ENCODE data around the gene RIPK3. TPM values are rescaled to one million over a fixed set of nuclear protein-coding genes. Genes with fewer than 3 reads are reported as not detected.
"Not testable (repeated sequence)": the region's sequence is repeated elsewhere in the genome, so short reads cannot be mapped to it uniquely, and the experiment has no call there.

Gene RIPK3
- 1 to 10 TPM; 2.6 to 4.4 (median 3.5) TPM for polyA plus RNA-seq (ENCODE audit: insufficient read length in 4 of 4)

- no peak for DNase-seq (ENCODE audit: low read depth in 4 of 4, low spot score in 2 of 4)
These were observed at the start of gene RIPK3 for GRCh38 chr14:24339284-24340151. RIPK3 (minus strand) TSS chr14:24339991; CDS start chr14:24339826, 165 bp downstream.

GRCh38 chr14:24389226-24389848, 49.5 kb upstream of the RIPK3 start:
- no peak for DNase-seq (ENCODE audit: low read depth in 4 of 4, low spot score in 2 of 4)

GRCh38 chr14:24388474-24389179, 48.8 kb upstream of the RIPK3 start:
- no peak for DNase-seq (ENCODE audit: low read depth in 4 of 4, low spot score in 2 of 4)

GRCh38 chr14:24387579-24387978, 47.8 kb upstream of the RIPK3 start:
- not testable (repeated sequence) for DNase-seq (ENCODE audit: low read depth in 4 of 4, low spot score in 2 of 4)

- DNase-seq (ENCODE audit: low read depth in 4 of 4, low spot score in 2 of 4): no peak
These were observed 47.2 kb upstream of the RIPK3 start for GRCh38 chr14:24387009-24387345.

- no peak for DNase-seq (ENCODE audit: low read depth in 4 of 4, low spot score in 2 of 4)
These were observed 45.7 kb upstream of the RIPK3 start for GRCh38 chr14:24385524-24385923.

GRCh38 chr14:24384169-24384568, 44.4 kb upstream of the RIPK3 start:
- DNase-seq (ENCODE audit: low read depth in 4 of 4, low spot score in 2 of 4): no peak

GRCh38 chr14:24382064-24382371, 42.2 kb upstream of the RIPK3 start:
- DNase-seq (ENCODE audit: low read depth in 4 of 4, low spot score in 2 of 4): peak in 1 of 4 donors; percentile 46

- no peak for DNase-seq (ENCODE audit: low read depth in 4 of 4, low spot score in 2 of 4)
These were observed 41.7 kb upstream of the RIPK3 start for GRCh38 chr14:24381363-24382063.

GRCh38 chr14:24379907-24380730, 40.3 kb upstream of the RIPK3 start:
- DNase-seq (ENCODE audit: low read depth in 4 of 4, low spot score in 2 of 4): no peak

- DNase-seq (ENCODE audit: low read depth in 4 of 4, low spot score in 2 of 4): no peak
These were observed 39.5 kb upstream of the RIPK3 start for GRCh38 chr14:24378981-24379906.

- DNase-seq (ENCODE audit: low read depth in 4 of 4, low spot score in 2 of 4): no peak
These were observed 38.5 kb upstream of the RIPK3 start for GRCh38 chr14:24378327-24378726.

- no peak for DNase-seq (ENCODE audit: low read depth in 4 of 4, low spot score in 2 of 4)
These were observed 37.9 kb upstream of the RIPK3 start for GRCh38 chr14:24377657-24378056.

GRCh38 chr14:24377126-24377525, 37.3 kb upstream of the RIPK3 start:
- DNase-seq (ENCODE audit: low read depth in 4 of 4, low spot score in 2 of 4): no peak

GRCh38 chr14:24376448-24377070, 36.8 kb upstream of the RIPK3 start:
- DNase-seq (ENCODE audit: low read depth in 4 of 4, low spot score in 2 of 4): no peak

- DNase-seq (ENCODE audit: low read depth in 4 of 4, low spot score in 2 of 4): no peak
These were observed 33.1 kb upstream of the RIPK3 start for GRCh38 chr14:24372701-24373416.

GRCh38 chr14:24371605-24372004, 31.8 kb upstream of the RIPK3 start:
- DNase-seq (ENCODE audit: low read depth in 4 of 4, low spot score in 2 of 4): not testable (repeated sequence)

GRCh38 chr14:24370748-24371147, 31.0 kb upstream of the RIPK3 start:
- no peak for DNase-seq (ENCODE audit: low read depth in 4 of 4, low spot score in 2 of 4)
